Mononuclear cell (primary cell): Measurements from ENCODE around the gene EPS15. TPM values are rescaled to one million over a fixed set of nuclear protein-coding genes. Genes with fewer than 3 reads are reported as not detected.
"Not testable (repeated sequence)": the region's sequence is repeated elsewhere in the genome, so short reads cannot be mapped to it uniquely, and the experiment has no call there.

Source experiments
- H3K27me3 ChIP-seq: 2 replicates; pipeline ENCODE4 v1.6.0; 2011; ENCODE audit warnings: low read length, control low read depth; ENCODE audit not compliant: insufficient read depth
- H3K4me1 ChIP-seq: 2 replicates; pipeline ENCODE4 v1.5.1; 2011; ENCODE audit warnings: mild to moderate bottlenecking, low read length, control low read depth; ENCODE audit not compliant: insufficient read depth
- H3K4me3 ChIP-seq: 2 replicates; pipeline ENCODE4 v1.5.1; 2011; ENCODE audit warnings: mild to moderate bottlenecking, low read length, moderate library complexity
- H3K9me3 ChIP-seq: 2 replicates; pipeline ENCODE4 v1.5.1; 2011; ENCODE audit warnings: low read depth, mild to moderate bottlenecking, control low read depth, low read length
- total RNA-seq: library from RNA; depleted of rRNA; stranded (reverse); fragments of >200 nt; gene quantifications from one replicate; pipeline ENCODE4 v1.2.3, GENCODE V29; 2012

Gene EPS15
- total RNA-seq = 98.6 TPM

DNA sequence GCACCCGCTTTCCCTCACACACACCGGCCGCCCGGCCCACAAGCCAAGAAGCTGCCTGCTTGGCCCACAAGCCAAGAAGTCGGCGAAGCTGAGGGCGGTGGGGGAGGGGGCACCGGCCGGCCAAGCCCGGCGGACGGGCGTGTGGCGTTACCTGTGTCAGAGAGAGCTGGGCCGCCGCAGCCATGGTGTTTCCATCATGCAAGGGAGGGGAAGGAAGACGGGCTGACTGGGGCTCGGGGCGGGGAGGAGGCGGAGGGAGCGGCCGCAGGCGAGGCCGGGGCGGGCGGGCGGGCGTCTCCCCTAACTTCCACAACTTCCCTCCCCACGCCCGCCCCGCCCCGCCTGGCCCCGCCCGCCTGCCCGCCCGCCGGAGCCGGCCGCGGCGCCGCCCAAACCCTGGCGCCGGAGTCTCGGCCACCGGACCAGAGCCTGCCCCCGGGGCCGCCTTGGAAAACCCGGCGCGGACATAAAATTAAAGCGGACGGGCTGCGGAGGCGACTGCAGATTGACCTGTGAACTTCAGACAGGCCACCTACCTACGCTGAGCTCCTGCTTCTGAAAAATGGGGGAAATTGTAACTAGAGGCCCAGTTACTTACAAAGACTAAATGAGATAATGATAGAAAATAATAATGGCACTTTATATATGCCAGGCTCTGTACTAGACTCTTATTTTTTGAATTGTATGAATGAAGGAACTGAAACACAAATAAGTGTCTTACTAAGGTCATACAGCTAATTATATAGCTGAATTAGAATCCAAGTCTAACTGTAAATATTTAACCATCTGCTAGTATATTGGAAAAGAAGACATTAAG, at the start of gene EPS15:
Gene EPS15, minus strand, starts transcription at position 219 of the 817 bp plus-strand sequence. Its CDS starts 35 bp downstream, at position 184.
- peaks cover 37% of the 10 kb centered on the region for H3K4me1 ChIP-seq

DNA sequence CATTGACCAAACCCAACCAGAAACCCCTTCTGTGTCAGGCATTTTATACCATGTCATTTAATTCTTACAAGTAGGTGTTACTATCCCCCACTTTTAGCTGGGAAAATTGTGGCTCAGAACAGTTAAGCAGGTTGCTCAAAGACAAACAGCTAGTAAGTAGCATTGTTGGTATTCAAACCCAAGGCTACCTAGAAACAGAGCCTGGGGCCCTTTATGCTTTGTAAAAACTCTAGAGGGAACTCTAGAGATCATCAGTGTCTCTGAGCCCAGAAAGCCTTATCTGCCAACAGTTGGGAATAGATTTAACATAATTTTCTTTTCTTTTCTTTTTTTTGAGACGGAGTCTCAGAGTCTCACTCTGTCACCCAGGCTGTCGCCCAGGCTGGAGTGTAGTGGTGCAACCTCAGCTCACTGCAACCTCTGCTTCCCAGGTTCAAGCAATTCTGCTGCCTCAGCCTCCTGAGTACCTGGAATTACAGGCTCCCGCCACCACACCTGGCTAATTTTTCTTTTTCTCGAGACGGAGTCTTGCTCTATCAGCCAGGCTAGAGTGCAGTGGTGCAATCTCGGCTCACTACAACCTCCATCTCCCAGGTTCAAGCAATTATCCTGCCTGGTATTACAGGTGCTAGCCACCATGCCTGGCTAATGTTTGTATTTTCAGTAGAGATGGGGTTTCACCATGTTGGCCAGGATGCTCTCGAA, 49.3 kb upstream of the EPS15 start:
- Histone ChIP-seq H3K4me3 (no peak overlapping the region), H3K9me3 (no peaks in the 10 kb centered on the region), H3K4me1 (peaks cover 47% of the 10 kb centered on the region), H3K27me3 (no peaks in the 10 kb centered on the region)

More for the DNA sequence above, at the start of gene EPS15:
- Histone ChIP-seq H3K27me3 (no peaks in the 10 kb centered on the region), H3K4me3 (peak within 1 kb of the TSS; percentile 73), H3K9me3 (no peaks in the 10 kb centered on the region)

DNA sequence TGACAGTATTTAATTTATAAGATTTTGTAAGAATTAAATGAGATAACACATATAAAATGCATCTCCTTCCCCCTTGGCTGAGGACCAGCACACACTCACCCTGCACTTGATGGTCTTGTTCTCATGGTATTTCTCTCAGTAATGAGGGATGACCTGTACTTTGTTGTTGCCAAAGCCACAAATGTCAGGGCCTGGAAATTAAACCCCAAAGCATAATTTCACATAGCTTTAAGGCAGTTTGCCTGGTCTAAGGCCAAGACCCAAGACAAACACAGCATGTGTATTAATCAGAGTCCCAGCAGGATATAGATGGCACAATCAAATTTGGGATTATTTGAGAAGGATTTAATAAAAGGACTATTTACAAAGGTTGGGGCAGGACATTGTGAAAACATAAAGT, 48.6 kb upstream of the EPS15 start:
- H3K4me1 ChIP-seq = peaks cover 47% of the 10 kb centered on the region
- H3K27me3 ChIP-seq = no peaks in the 10 kb centered on the region
- no peaks in the 10 kb centered on the region for H3K9me3 ChIP-seq
- H3K4me3 ChIP-seq = no peak overlapping the region

DNA sequence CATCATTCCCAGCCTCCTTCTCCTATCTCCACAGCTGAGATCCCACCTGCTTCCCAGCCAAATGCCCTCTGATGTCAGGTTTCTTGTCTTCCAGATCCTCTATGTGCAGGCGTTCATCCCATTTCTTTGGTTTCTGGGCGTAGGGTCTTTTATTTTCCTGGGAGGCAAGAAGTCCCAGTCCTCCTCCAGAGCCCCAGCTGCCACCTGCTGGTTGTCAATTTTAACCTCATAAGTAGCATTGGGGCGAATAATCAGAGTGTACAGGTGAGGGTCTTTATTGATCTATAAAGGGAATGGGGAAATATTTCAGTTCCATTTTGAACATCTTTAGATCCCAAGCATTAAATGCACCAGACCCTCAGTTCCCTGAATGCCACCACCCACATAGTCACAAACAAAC, 47.2 kb upstream of the EPS15 start:
- Histone ChIP-seq H3K27me3 (no peaks in the 10 kb centered on the region), H3K9me3 (no peaks in the 10 kb centered on the region), H3K4me3 (no peak overlapping the region), H3K4me1 (peaks cover 43% of the 10 kb centered on the region)

DNA sequence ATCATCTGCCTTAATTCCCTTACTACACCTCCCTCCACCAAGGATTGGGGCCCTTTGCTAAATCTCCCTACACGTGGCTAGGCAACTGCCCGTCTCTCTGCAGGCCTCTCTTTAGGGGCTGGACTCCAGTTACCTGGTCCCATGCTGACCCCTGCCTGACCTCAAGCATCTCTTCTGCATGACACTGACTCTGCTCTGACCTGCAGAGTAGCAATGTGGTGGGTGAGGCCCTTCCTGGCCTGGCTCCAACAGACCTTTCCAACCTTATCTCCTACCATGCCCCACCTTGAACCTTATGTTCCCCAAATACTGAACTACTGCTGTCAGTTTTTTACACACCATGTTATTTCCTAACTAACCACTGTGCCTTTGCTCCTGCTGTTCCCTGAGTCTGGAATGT, 45.9 kb upstream of the EPS15 start:
- Histone ChIP-seq H3K4me1 (peaks cover 30% of the 10 kb centered on the region), H3K9me3 (no peaks in the 10 kb centered on the region), H3K27me3 (no peaks in the 10 kb centered on the region), H3K4me3 (no peak overlapping the region)

DNA sequence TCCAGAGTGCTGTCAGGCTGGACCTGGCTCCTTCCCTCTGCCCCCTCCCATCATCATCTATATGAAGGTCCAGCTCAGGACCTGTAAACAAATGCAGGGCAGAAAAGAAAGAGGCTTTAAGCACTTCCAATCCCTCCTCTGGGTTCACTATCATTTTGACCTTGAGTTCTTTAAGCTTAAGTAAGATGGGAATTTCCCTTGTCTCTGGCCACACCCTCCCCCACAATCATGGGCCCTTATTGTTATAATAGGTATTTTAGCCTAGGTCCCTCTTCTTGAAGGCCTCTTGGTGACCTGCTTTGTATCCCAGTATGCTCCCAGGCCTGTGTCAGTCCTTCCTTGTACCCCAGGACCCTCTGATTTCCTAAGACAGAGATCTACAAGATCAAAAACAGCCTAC, 45.1 kb upstream of the EPS15 start:
- Histone ChIP-seq H3K4me1 (peaks cover 21% of the 10 kb centered on the region), H3K4me3 (no peak overlapping the region), H3K27me3 (no peaks in the 10 kb centered on the region), H3K9me3 (no peaks in the 10 kb centered on the region)

DNA sequence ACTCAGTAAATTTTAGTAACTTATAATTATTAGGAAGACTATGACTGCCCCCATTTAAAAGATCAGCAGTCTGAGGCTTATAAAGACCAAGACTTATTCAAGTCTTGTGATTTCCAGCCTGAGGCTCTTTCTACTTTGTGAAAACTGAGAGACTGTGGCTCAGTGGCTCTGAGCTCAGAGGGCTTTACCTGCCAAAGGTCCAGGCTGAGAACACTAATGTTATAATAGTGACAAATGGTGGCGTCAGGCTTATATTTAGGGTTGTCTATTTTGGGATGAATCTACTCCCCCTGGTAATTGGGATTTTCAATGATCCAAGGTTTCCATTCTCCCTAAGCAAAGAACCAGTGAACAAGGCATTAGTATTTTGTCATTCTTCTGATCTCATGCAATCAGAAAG, 42.6 kb upstream of the EPS15 start:
- no peaks in the 10 kb centered on the region for H3K9me3 ChIP-seq
- no peaks in the 10 kb centered on the region for H3K27me3 ChIP-seq
- H3K4me3 ChIP-seq = no peak overlapping the region
- H3K4me1 ChIP-seq = peaks cover 8% of the 10 kb centered on the region

DNA sequence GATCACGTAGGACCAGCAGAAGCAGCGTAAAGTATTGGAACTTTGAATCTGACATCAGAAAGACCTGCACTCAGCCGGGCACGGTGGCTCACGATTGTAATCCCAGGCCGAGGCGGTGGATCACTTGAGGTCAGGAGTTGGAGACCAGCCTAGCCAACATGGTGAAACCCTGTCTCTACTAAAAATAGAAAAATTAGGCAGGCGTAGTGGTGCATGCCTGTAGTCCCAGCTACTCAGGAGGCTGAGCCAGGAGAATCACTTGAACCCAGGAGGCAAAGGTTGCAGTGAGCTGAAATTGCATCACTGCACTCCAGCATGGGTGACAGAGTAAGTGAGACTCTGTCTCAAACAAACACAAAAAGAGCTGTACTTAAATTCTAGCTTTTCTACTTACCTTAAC, 41.8 kb upstream of the EPS15 start:
- H3K4me1 ChIP-seq, H3K4me3 ChIP-seq, H3K9me3 ChIP-seq, H3K27me3 ChIP-seq: not testable (repeated sequence)

DNA sequence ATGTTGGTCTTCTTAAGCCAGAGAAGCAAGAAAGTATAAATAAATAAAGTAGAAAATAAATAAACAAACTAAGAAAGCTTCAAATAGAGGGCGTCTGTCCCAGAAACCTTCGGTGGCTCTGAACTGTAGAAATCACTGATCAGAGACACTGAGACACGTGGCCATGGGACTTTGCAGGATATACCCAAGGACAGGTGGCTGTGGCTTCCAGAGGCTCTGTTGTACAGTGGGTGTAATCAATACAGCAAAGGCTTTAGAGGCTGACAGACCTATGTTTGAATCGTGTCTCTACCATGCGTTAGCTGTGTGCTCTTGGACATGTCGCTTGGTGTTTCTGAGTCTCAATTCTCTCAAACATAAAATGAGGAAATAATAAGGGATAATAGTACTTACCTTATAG, 41.0 kb upstream of the EPS15 start:
- peaks cover 8% of the 10 kb centered on the region for H3K4me1 ChIP-seq
- no peaks in the 10 kb centered on the region for H3K9me3 ChIP-seq
- H3K4me3 ChIP-seq = no peak overlapping the region
- no peaks in the 10 kb centered on the region for H3K27me3 ChIP-seq

DNA sequence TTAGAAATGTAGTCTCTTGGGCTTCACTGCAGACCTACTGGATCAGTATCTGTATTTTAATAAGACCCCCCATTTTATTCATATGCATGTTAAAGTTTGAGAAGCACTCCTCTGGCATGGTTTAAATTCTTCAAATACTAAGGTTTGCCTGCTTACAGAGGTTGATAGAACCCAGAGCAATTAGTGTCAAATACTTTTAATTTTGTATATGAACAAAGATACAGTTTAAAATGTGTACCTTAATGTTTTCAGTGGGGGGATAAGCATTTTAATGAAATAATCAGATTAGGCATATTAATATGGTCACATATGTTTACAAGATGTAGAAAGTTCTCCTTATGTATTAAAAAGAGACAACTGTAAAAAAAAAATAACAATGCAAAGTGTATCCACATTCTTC, 40.4 kb upstream of the EPS15 start:
- no peak overlapping the region for H3K4me3 ChIP-seq
- H3K27me3 ChIP-seq = no peaks in the 10 kb centered on the region
- H3K9me3 ChIP-seq = no peaks in the 10 kb centered on the region
- H3K4me1 ChIP-seq = peaks cover 6% of the 10 kb centered on the region

DNA sequence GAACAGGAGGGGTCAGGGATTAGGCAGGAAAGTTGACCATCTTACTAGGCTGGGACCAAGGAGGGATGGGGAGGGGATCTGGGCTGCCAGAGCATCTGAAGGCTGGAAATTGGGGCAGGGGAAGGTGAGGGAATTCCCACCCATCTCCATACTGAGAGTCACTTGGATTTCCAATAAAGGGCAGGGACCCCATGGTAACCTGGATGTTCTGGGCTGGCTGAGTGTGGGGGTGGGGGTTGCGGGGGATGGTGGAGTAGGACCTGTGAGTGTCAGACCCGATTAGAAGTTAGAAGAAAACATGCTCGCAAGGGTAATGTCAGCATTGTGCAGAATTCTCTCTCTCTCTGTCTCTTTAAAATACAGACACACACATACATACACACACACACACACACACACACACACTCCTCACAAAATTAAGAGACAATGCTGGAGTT, 40.0 kb upstream of the EPS15 start:
- no peaks in the 10 kb centered on the region for H3K9me3 ChIP-seq

DNA sequence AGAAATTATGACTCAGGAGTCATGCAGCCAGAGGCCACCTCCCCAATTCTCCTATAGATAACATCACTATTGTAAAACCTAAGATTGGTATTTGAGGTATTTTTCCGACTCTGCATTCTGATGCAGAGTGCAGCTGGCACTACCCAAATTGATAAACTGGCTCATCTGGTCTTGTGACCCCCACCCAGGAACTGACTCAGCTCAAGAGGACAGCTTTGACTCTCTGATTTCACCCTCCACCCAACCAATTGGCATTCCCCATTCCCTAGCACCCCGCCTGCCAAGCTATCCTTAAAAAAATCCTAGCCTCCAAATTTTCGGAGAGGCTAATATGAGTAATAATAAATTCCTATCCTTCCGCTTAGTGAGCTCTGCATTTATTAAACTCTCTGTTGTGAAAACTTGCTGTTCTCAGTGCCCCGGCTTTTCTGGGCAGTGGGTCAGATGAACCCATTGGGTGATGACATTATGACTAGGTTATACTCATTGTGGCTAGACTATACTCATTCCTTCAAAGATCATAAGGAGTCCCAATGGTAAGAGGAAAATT, 39.4 kb upstream of the EPS15 start:
- Histone ChIP-seq H3K9me3 (no peaks in the 10 kb centered on the region), H3K4me3 (no peak overlapping the region), H3K27me3 (no peaks in the 10 kb centered on the region), H3K4me1 (no peaks in the 10 kb centered on the region)

More for the DNA sequence above, 40.0 kb upstream of the EPS15 start:
- no peak overlapping the region for H3K4me3 ChIP-seq
- no peaks in the 10 kb centered on the region for H3K27me3 ChIP-seq
- H3K4me1 ChIP-seq = peaks cover 2% of the 10 kb centered on the region

DNA sequence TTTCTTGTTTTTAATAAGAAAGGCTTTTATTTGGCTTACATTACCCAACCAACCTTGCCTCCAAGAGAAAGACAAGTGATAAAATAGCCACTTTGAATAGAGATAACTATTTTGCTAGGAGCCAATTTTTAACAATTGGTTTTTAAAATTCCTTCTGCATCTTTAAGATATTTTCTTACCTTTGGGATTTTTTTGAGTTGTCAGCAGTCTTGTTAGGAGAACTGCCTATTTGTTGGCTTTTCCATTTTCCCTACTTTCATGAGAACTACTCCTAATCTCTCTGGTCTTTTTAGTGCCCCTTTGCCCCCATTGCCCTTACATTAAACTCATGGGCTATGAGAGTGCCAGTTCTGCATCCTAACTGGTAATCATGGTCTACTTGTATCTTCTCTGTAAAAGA, 38.1 kb upstream of the EPS15 start:
- Histone ChIP-seq H3K4me3 (no peak overlapping the region), H3K27me3 (no peaks in the 10 kb centered on the region), H3K9me3 (no peaks in the 10 kb centered on the region), H3K4me1 (no peaks in the 10 kb centered on the region)

DNA sequence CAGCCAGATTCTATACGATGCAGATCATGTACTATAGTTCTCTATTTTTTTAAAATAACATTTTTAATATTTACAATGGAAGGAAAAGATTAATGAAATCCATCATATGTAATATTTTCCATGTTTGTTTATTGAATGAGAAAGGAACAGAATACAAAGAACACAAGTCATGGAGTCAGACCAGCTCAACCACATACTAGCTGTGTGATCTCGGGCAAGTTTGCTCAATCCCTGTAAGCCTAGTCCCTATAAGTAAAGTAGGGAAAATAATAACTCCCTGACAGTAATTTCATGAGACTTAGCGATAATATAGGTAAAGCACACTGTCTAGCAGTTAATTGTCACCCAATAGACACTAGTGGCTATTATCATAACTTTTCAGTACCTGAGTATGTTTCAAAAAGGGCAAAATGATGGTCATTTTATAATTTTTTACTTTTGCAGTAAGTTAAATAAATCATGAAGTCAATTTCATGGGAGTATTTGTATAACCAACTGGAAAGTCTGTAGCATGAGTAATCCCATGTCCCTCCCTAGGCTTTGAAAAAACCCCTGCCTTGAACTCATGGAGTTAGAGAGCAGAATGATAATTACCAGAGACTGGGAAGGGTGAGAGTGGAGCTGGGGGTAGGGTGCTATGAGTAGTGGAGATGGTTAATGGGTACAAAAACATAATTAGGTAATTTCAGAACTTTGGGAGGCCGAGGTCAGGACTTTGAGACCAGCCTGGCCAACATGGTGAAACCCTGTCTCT, 37.0 kb upstream of the EPS15 start:
- Histone ChIP-seq H3K4me1 (peaks cover 6% of the 10 kb centered on the region), H3K27me3 (no peaks in the 10 kb centered on the region), H3K4me3 (no peak overlapping the region), H3K9me3 (no peaks in the 10 kb centered on the region)

DNA sequence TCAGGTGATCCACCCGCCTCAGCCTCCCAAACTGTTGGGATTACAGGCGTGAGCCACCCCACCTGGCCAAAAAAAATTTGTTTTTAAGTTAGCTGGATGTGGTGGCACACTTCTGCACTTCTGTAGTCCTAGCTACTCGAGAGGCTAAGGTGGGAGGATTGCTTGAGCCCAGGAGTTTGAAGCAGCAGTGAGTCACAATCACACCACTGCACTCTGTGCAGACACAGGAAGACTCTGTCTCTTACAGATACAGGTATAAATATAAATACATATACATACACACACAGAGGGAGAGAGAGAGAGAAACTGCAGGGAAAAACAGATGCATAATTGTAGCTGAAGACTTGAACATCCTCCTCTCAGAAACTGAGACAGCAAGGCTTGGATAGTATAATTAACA, 34.8 kb upstream of the EPS15 start:
- Histone ChIP-seq H3K9me3 (no peaks in the 10 kb centered on the region), H3K4me1 (peaks cover 17% of the 10 kb centered on the region), H3K27me3 (no peaks in the 10 kb centered on the region), H3K4me3 (no peak overlapping the region)
